ENCODE results near the gene PNKP.

- TF ChIP-seq EZH2 (IDR thresholded peaks at IDR 0.05; ENCODE audit: borderline replicate concordance, low read depth, low read length, poor library complexity, severe bottlenecking) = no peak
- TF ChIP-seq CTCF (conservative IDR thresholded peaks at IDR 0.05; ENCODE audit: low read depth, low read length) = no peak
Observed at GRCh38 chr19:49871349-49871985, 4.1 kb upstream of the PNKP start.
